GM21529 (cell line): ENCODE measurements around the gene GALNT2.

Experiments
- ATAC-seq: cut with Tn5 transposase; IDR thresholded peaks from one replicate; pipeline ENCODE4 v1.9.1; 2021; ENCODE audit not compliant: unreplicated experiment

Gene GALNT2

GRCh38 chr1:230158415-230159291, 91.6 kb downstream of the GALNT2 start:
- ATAC-seq: no peak

DNA sequence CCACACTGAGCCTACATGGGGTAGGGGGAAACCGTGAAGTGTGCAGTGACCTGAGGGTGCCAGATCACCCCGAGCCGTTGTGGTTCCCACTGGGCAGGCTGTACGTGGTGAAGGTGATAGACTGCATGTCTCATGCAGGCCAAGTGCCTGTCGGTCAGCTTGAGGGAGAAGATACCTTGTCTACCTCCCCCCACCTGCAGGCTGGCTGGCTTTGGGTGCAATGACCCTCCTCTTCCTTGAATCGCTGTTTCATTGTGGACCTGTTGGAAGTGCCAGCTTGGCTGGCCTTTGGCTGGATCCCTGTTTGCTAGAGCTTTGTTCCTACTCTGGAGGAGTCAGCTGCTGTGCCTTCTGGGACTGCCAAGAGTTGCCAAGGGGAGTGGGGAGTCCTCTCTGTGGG, 92.5 kb downstream of the GALNT2 start:
- ATAC-seq: no peak

DNA sequence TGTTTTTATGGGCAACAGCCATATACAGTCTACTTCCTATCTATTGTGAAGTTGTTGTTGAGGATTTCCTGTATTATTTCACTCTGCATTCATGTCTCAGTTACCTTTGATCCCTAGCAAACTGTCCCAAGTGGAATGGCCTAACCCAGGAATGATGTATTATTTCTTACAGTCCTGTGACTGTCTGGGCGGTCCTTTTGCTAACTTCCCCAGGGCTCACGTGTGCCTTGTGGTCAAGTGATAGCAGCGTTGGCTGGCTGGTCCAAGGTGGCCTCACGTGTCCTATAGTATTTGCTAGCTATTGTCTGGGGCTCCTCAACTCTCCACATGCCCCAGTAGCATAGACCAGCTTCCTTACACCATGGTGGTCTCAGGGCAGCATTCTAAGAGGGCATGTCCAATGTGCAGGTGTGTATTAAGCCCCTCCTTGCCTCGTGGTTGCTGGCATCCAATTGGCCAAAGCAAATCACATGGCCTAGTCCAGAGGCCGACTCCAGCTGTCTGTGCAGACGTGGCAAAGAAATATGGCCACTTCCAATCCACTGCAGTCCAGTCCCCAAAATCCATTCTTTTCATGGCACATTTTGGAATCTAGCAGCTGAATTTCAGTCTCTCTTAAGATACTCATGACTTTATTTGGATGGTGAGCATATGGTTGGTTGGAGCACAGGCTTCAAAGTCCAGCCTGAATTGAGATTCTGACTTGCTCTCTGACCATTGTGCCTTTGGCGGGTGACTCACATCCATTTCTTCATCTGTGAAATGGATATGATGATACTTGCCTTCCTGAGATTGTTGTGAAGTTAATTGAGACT, 94.1 kb downstream of the GALNT2 start:
- ATAC-seq: no peak

DNA sequence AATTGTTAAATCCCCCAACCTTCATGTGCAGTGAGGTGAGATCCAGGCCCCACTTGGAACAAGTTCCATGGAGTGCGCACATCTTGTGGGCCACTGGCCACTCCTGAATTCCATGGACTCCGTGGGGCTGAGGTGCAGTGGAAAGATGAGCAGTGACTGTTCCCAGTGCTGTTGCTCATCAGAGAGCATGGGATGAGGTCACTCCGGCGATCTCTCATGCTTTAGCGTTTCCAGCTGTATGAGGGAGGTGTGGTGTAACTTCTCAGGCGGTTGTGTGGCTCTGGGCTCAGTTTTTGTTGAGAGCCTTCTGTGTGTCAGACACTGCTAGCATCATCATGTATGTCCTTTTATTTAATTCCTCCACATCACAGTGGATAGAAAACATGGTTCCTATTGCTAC, 96.2 kb downstream of the GALNT2 start:
- ATAC-seq: no peak

DNA sequence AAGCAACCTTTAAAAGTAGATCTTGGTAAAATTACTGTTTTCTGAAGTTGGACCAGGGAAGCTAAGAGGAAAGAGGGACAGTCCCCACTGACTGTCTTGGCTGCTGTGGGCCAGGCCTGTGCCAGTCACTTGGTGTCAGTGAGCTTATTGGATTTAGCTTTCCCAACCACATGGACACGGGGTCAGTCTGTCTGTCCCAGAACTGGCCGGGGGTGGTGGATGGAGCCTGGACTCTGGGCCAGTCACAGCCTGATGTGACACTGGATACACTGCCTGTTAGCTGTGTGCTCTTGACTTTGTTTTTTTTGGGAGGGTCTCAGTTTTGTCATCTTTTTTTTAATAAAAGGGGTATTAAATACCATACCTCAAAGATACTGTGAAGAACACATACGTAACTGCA, 96.7 kb downstream of the GALNT2 start:
- no peak for ATAC-seq

DNA sequence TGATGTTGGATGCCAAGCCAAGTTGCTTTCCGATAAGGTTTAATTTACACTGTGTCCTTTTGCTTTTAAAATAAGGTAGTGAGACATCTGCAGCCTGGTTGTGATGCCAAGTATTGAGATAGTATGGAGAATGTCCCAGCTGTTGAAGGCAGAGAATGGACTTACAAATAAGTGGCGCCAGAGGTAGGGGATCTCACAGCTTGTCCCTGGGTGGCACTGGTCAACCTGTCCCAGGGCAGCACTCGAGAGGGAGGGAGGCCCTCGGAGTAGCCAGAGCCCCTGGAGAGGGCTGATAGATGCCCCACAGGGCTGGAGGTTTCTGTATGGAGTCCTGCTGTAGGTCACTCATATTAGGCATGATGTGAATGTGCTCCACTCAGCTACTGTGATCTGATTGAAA, 98.5 kb downstream of the GALNT2 start:
- ATAC-seq: no peak

GRCh38 chr1:230166366-230167132, 99.5 kb downstream of the GALNT2 start:
- ATAC-seq: no peak

DNA sequence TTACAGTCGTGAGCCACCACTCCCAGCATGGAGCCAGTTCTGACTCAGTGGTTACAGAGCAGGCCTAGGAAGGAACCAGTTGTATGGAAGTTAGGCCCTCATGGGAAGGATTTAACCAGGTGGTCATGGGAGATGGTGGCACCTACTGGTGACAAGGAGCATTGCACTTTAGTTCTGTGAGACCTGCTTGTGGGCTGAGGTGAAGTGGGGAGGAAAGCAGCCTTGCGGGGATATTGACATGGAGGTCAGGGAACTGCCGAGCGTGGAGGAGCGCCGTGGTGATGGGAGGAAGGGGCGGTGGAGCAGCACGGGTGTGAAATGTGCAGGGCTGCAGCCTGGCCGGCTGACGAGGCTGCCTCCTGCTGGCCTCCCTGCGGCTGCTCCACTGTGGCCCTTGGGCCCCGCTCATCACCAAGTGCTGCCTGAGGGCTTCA, 100.4 kb downstream of the GALNT2 start:
- ATAC-seq: no peak

DNA sequence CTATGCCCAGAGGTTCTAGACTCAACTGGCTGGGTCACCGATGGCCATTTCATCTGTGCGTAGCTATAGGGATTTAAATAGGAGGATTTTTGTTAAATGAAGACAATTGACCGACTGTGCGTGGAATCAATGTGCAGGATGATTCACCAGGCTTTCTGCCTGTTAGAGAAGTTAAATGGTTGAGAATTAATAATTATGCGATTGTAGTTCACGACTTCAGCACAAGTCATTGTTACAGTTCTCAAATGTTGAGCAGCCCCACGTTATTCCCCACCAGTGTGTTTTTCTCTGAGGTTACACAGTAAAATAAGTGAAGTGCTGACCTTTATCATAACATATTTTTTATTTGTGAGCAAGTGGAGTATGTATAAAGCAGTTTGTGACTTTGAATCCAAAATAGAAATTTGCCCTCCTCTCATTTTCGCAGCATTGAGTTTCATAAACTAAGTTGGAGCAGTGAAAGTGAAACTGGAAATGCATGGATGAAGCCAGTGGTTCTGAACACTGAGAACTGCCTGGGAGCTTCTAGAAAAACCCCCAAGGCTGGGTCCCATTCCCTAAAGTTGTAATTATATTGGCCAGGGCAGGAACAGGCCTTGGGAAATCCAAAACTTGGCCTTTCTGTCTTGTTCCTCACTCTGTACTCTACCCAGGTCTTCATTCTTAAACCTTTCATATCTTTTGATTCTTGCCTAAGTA, 102.6 kb downstream of the GALNT2 start:
- ATAC-seq: peak; percentile 53

- peak; percentile 54 for ATAC-seq
Observed at GRCh38 chr1:230170153-230170547, 103.1 kb downstream of the GALNT2 start.

- no peak for ATAC-seq
Observed at GRCh38 chr1:230170622-230171021, 103.6 kb downstream of the GALNT2 start.

DNA sequence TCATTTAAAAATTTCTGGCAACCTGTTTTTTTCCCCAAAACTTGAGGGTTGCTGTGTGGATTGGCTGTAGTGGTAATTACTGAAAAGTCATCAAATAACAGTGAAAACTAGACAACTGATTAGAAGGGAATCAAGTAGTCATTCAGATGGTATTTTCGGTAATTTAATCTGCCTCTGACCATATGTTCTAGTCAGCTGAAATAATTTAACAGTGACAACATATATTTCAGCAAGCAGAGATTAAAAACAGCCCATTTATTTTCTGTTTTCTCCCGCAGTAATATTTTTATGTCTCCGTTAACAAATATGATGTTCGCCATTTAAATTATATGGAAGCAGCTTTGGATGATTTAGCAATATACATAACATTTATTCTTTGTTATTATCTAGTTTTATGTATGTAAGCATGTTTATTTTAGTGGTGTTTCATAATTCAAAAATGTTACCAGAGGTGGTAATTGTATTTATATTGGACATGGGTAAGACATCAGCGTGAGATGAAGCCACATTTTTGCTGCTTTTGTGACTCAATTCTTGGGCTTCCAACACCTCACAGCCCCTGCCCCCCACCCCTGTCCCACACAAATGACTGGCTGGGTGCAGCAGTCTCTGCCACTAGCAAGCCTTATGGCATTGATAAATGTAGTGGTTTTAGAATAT, 104.4 kb downstream of the GALNT2 start:
- no peak for ATAC-seq

GRCh38 chr1:230172016-230172537, 105.0 kb downstream of the GALNT2 start:
- no peak for ATAC-seq

DNA sequence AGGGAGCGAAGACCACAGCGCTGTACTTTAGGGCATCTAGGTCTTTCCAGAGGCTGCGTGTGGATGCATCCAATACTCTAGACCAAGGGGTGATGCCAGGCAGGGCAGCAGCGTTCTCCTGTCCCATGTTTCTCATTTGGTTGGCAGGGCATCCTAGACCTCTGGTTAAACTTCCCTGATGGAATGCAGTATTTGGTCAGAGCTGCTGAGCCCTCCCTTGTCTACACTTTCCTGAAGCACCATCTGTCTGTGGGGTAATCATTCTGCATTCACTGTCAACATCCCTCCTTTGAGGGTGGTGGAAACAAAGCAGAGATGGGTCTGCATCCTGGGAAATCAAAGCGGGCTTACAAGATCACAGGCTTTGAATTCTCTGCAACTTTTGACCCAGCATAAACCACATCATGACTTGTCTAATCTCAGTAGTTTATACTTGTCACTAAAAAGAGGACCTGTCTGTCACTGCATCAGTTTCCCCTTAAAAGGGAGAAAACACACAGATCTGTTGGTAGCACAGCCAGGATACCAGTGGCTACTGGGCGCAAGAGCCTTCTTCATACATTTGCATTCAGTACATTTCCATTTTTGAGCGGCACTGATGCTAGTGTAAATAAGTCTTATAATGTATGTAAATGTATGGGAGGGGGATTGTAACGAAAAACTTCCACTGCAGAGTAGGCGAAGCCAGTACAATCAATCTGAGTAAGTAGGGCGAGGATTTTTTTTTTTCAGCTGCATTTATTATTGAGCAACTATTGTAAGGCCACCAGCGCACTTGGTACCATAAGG, 106.3 kb downstream of the GALNT2 start:
- ATAC-seq: no peak

- no peak for ATAC-seq
Observed at GRCh38 chr1:230174041-230174440, 107.0 kb downstream of the GALNT2 start.

DNA sequence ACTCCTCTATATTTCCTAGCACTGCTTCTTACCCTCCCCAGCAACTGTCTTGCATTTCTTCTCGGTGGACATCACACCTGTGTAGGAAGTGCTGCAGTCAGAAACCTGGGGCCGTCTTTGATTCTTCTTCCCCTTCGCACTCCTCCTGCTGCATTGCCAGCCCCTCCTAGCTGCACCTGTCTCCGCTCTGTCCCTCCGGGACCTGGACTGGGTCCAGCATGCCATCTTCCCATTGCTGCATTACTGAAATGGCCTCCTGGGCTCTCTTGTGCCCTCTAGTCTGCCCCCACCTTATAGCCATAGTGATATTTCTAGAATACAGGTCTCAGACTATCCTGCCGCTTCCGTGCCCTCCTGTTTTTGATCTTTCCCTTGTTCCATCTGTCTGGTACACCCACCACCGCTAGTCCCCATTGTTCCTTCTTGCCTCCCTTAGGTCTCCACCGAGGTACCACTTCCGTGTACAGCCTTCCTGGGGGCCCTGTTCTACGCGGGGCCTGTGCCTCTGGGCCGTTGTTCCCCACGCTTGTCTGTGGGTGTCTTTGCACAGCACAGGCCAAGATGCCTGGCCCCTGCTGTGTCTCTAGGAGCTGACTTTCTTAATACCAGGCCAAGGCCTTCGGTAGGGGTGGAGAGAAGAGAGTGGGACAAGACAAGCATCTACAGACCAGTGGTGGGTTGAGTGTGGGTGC, 107.6 kb downstream of the GALNT2 start:
- no peak for ATAC-seq

- no peak for ATAC-seq
Observed at GRCh38 chr1:230175163-230175747, 108.2 kb downstream of the GALNT2 start.

- ATAC-seq: no peak
Observed at GRCh38 chr1:230175839-230176238, 108.8 kb downstream of the GALNT2 start.
